Stimulated activated CD8-positive, alpha-beta memory T cell treated with anti-CD3 and anti-CD28 coated beads, Interleukin-15, amount 100 ng/mL, for 4 hours (primary cell): ENCODE data around the gene ADD3.

Source experiments
- DNase-seq, 2 donors: peaks; one replicate each; pipeline ENCODE4 v3.0.0-alpha.2; 2020; ENCODE audit warnings: low read depth in 2 of 2

ADD3 gene

DNA sequence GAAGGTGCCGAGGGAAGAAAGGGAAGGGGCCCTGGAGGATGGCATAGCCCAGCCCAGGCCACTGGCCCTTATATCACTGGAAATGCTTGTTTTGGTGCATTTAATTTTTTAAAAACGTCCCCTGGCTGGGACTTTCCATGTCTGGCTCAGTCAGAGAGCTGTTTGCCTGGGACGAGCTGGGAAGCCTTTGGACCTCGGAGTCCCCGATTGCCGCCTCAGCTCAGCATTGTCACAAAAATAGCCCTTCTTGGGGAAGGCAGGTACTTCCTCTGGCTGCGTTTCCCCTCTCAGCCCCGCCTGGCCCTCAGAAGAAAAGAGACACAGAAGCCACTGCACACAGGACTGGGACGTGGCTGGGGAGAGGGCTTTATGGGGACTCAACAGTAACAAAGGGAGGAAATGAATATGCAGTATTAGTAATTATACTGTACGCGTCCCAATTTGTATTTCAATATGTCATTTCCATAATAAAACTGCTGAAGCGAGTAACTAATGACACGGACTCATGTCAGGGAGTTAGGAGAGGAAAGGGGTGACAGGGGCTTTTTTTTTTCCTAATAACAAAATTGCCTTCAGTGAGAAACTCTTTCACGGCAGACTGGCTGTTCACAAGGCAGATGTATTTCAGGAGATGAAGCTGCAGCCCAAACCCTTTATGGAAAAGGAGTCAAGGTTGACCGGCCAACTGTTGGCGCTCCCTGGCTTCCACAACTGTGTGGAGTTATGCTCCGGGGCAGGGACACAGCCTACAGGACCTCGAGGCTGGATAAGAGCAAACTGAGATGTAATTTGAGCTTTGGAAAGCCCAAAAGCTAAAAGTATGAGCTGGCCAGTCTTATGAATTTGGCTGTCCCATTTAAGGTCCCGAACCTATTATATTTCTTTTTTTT, 168.6 kb downstream of the ADD3 start:
- DNase-seq = no peak

DNA sequence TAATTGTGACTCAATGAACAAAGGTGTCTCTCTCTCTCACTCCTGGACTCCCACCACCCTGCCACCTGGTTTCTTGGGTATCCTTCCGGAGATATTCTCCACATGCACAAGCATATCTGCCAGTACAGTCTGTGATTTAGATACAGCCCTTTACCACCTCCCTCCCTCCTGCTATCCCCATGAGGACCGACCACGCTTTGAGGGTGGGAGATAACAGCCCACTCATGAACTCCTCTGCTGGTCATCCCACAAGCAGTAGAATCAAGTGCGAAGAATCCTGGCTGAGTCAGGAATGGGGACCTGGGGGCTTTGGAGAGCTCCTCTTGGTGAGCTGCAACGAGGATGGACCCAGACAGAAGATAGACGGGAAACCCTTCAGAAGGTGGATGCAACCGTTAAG, 171.4 kb downstream of the ADD3 start:
- no peak for DNase-seq

- no peak for DNase-seq
These were observed 173.7 kb downstream of the ADD3 start for GRCh38 chr10:110181451-110181850.

- DNase-seq = no peak
These were observed 174.1 kb downstream of the ADD3 start for GRCh38 chr10:110181911-110182310.

DNA sequence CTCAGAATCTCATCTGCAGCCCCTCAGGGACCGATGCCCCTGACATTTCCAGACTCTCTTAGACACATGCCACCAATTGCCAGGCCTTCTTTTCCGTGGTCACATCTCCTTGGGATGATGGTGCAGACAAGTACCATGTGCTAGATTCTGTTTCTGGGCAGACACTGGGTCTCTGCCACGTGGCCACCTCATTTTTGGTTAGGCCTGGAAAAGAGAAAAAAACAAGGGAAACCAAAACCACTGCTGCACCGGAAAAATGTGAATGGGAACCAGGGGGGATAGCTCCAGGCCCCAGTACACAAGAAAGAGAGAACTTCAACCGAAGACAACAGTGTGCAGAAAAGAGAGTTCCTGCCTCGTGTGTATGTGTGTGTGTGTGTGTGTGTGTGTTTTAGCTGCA, 176.6 kb downstream of the ADD3 start:
- no peak for DNase-seq
